ENCODE results near the gene CLSTN1. TPM values are rescaled to one million over a fixed set of nuclear protein-coding genes. Genes with fewer than 3 reads are reported as not detected.

Gene CLSTN1
- total RNA-seq, 1 donor from 2014 or later: 127 TPM

- Mint-ChIP-seq H3K4me3 (no peak overlapping the region), H3K27ac (no peak overlapping the region), H3K27me3 (ENCODE audit: low read depth) (no peaks in the 10 kb centered on the region), H3K4me1 (peaks cover 8% of the 10 kb centered on the region), H3K36me3 (peaks cover 3% of the 10 kb centered on the region), H3K9me3 (no peaks in the 10 kb centered on the region)
- no peak for TF ChIP-seq CTCF (IDR thresholded peaks at IDR 0.05; ENCODE audit: unreplicated experiment)
- DNase-seq (ENCODE audit: low spot score in 2 of 2, unreplicated experiment in 2 of 2): no peak
Observed at GRCh38 chr1:9870572-9870971, 46.8 kb upstream of the CLSTN1 start.

GRCh38 chr1:9869831-9870251 lies 46.1 kb upstream of the CLSTN1 start:
- no peak for DNase-seq (ENCODE audit: low spot score in 2 of 2, unreplicated experiment in 2 of 2)
- no peaks in the 10 kb centered on the region for H3K9me3 Mint-ChIP-seq
- H3K4me1 Mint-ChIP-seq: peaks cover under 1% of the 10 kb centered on the region
- no peaks in the 10 kb centered on the region for H3K27me3 Mint-ChIP-seq (ENCODE audit: low read depth)
- H3K27ac Mint-ChIP-seq: no peak overlapping the region
- H3K36me3 Mint-ChIP-seq: peaks cover 3% of the 10 kb centered on the region
- H3K4me3 Mint-ChIP-seq: no peak overlapping the region
- no peak for TF ChIP-seq CTCF (IDR thresholded peaks at IDR 0.05; ENCODE audit: unreplicated experiment)

GRCh38 chr1:9868244-9868590 lies 44.5 kb upstream of the CLSTN1 start:
- no peak overlapping the region for H3K27ac Mint-ChIP-seq
- no peaks in the 10 kb centered on the region for H3K9me3 Mint-ChIP-seq
- DNase-seq (ENCODE audit: low spot score in 2 of 2, unreplicated experiment in 2 of 2): no peak
- peaks cover 5% of the 10 kb centered on the region for H3K36me3 Mint-ChIP-seq
- no peaks in the 10 kb centered on the region for H3K27me3 Mint-ChIP-seq (ENCODE audit: low read depth)
- no peak overlapping the region for H3K4me3 Mint-ChIP-seq
- no peak for TF ChIP-seq CTCF (IDR thresholded peaks at IDR 0.05; ENCODE audit: unreplicated experiment)
- H3K4me1 Mint-ChIP-seq: no peaks in the 10 kb centered on the region

GRCh38 chr1:9867408-9868243 lies 43.9 kb upstream of the CLSTN1 start:
- H3K4me1 Mint-ChIP-seq: no peaks in the 10 kb centered on the region
- no peak overlapping the region for H3K27ac Mint-ChIP-seq
- DNase-seq (ENCODE audit: low spot score in 2 of 2, unreplicated experiment in 2 of 2): peak; percentile 68 to 93
- TF ChIP-seq CTCF (IDR thresholded peaks at IDR 0.05; ENCODE audit: unreplicated experiment): peak; percentile 98
- H3K4me3 Mint-ChIP-seq: no peak overlapping the region
- H3K27me3 Mint-ChIP-seq (ENCODE audit: low read depth): no peaks in the 10 kb centered on the region
- peaks cover 5% of the 10 kb centered on the region for H3K36me3 Mint-ChIP-seq
- H3K9me3 Mint-ChIP-seq: no peaks in the 10 kb centered on the region

- H3K27me3 Mint-ChIP-seq (ENCODE audit: low read depth): no peaks in the 10 kb centered on the region
- TF ChIP-seq CTCF (IDR thresholded peaks at IDR 0.05; ENCODE audit: unreplicated experiment): no peak
- no peaks in the 10 kb centered on the region for H3K9me3 Mint-ChIP-seq
- no peak overlapping the region for H3K27ac Mint-ChIP-seq
- peaks cover 5% of the 10 kb centered on the region for H3K36me3 Mint-ChIP-seq
- H3K4me1 Mint-ChIP-seq: no peaks in the 10 kb centered on the region
- DNase-seq (ENCODE audit: low spot score in 2 of 2, unreplicated experiment in 2 of 2): no peak
- H3K4me3 Mint-ChIP-seq: no peak overlapping the region
Observed at GRCh38 chr1:9866836-9867235, 43.1 kb upstream of the CLSTN1 start.

All from mesothelial cell of epicardium (in vitro differentiated cells).